Measurements from ENCODE around the gene WLS. TPM values are rescaled to one million over a fixed set of nuclear protein-coding genes. Genes with fewer than 3 reads are reported as not detected.

Gene WLS
- 102 and 111 TPM in 2 replicates for total RNA-seq

DNA sequence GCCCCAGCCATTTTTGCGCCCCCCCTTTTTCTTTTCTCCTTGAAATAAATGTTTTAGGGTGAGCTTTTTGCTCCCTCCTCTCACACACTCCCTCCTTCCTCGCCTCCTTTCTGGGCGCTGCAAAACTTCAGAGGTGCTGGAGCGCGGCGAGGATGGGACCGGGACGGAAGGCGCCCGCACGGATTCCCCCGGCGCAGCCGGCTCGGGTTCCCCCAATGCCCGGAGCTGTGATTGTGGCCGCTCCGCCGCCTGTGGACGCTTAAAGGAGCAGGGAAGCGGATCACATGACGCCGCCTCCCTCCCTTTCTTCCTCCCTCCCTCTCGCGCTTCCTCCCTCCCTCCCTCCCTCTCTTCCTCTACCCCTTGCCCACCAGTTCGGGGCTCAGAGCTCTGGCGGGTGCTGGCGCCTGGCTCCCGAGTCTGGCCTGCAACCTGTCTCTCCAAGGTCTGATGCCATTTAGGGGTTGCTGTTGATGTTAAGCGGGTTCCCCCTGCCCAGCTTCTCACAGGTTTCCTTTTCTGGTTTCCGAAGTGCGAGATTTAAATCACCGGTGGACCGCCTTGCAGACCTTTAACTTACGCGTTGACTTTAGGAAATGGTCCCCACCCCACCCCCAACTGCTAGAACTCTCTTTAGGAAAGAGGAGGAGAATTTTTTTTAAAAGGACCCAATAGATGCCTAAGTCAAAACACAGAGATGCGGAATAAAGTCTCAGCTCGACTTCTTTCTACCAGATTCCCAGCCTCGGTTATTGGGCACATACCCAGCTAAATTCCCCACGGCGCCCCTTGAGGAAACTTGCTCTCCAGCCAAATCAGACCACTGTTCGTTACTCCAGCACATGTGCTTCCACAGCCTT, at the start of gene WLS:
WLS (minus strand) TSS at position 235 of the 860 bp plus-strand sequence; CDS start at position 11, 224 bp downstream.

Small RNA genes within 50 kb of the gene (small RNA-seq; reads per million reads assigned to genes)
- gene COX6B1P7 (not detected), gene MIR1262 (0.96 reads per million, percentile 56 among the genes with 10 or more reads in this experiment)

Other genes starting within 250 kb of the WLS start
- 0.78 and 1.8 TPM in 2 replicates for gene DIRAS3, start 181.9 kb downstream of the WLS start, total RNA-seq
- not detected in 2 replicates for gene RPE65, start 217.4 kb upstream of the WLS start, total RNA-seq